HG03103 (cell line): ENCODE measurements around the gene SUDS3.
"Not testable (repeated sequence)": the region's sequence is repeated elsewhere in the genome, so short reads cannot be mapped to it uniquely, and the experiment has no call there.

Experiments
- ATAC-seq: cut with Tn5 transposase; IDR thresholded peaks from one replicate; pipeline ENCODE4 v1.9.1; 2021; ENCODE audit warnings: low read depth; ENCODE audit not compliant: unreplicated experiment

SUDS3 gene, protein sequence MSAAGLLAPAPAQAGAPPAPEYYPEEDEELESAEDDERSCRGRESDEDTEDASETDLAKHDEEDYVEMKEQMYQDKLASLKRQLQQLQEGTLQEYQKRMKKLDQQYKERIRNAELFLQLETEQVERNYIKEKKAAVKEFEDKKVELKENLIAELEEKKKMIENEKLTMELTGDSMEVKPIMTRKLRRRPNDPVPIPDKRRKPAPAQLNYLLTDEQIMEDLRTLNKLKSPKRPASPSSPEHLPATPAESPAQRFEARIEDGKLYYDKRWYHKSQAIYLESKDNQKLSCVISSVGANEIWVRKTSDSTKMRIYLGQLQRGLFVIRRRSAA

GRCh38 chr12:118376089-118377020, at the start of gene SUDS3:
Gene SUDS3 (plus strand): TSS chr12:118376555. CDS start chr12:118376692, 137 bp downstream.
- no peak for ATAC-seq

DNA sequence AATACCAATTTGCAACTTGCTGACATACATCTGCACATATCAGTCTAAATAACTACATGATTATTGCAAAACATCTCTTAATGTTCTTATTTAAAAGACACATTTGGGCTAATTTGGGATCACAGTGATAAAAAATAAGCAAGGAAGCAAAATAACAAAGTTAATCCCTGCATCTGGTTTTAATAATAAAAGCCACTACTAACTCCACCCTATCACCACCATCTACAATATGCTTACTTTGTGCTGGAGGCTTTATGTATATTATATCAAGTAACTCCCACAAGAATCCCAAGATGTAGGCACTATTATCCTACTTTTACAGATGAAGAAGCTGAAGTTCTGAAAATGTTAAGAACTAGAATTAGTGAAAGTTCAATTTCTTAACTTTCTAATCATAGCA, 49.4 kb upstream of the SUDS3 start:
- no peak for ATAC-seq

DNA sequence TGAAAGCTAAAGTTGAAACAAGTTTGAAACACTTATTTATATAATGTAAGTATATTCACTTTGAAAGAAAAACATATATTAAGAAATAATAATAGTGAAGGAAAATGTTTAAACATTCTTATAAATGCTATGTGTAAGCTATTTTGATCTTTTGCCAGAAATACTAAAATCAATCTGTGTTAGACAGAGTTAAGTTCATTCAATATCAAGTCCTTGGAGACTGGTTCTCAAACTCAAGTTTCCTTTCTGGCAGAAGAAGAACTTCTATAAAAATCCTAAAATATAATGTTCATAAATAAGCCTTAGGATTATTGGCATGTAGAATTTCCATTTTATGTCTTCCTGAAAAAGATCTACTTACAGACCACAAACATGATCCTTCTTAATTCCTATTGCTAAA, 49.0 kb upstream of the SUDS3 start:
- ATAC-seq: no peak

- ATAC-seq: no peak
Measured at GRCh38 chr12:118328486-118329330, 47.6 kb upstream of the SUDS3 start.

DNA sequence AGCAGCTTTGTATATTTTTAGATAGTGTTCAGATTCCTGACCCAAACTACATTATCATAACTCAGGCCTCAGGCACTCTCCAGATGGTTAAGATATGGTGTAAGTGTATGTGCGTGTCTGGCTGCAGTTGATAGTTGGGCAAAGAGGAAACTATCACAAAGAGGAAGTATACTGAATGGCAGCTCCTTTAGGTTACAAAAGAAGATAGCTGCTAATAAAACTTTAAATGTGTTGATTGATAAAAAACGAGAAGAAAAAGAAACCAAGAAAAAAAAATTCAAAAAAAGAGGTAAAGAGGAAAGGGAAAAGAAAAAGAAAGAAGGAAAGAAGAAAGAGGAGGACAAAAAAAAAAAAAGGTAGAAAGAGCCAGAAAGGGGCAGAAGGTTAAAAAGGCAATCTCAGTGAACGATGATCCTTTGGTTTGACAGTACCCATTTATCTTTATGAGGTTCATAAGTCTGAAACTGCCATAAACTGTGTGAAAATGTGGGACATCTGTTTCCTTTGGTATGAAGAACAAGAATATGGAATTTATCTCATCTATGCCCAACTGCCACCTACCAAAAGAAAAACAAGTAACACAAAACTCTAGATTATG, 45.8 kb upstream of the SUDS3 start:
- ATAC-seq: peak; percentile 80

GRCh38 chr12:118332511-118332910, 43.8 kb upstream of the SUDS3 start:
- ATAC-seq: no peak

- ATAC-seq: no peak
Measured at GRCh38 chr12:118334241-118334640, 42.1 kb upstream of the SUDS3 start.

DNA sequence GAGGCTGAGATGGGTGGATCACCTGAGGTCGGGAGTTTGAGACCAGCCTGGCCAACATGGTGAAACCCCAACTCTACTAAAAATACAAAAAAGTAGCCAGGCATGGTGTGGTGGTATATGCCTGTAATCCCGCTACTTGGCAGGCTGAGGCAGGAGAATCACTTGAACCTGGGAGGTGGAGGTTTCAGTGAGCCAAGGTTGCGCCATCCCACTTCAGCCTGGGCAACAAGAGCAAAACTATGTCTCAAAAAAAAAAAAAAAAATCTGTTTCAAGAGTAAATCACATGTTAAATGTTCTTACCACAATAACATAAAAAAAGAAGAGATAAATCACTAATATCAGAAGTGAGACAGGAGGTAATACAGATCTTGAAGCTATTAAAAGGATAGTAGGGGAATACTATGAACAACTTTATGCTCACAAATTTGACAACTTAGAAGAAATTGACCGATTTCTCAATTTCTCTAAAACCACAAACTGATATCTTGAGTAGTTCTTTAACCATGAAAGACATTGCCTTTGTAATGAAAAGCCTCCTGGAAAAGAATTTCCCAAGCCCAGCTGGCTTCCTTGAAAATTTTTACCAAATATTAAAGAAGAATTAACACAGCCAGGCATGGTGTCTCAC, 41.3 kb upstream of the SUDS3 start:
- no peak for ATAC-seq

DNA sequence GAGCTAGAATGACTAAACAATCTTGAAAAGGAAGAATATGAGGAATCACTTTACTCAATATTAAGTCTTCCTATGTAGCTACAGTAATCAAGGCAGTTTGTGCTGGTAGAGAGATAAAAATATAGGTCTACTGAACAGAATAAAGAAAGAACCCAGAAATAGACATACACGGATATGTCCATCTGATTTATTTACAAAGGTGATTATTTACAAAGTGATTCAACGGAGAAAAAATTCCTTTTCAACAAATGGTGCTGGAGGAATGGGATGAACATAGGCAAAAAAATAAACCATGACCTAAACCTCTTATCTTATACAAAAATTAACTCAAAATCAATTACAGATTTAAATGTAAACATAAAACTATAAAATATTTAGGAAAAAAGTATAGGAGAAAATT, 40.2 kb upstream of the SUDS3 start:
- no peak for ATAC-seq

DNA sequence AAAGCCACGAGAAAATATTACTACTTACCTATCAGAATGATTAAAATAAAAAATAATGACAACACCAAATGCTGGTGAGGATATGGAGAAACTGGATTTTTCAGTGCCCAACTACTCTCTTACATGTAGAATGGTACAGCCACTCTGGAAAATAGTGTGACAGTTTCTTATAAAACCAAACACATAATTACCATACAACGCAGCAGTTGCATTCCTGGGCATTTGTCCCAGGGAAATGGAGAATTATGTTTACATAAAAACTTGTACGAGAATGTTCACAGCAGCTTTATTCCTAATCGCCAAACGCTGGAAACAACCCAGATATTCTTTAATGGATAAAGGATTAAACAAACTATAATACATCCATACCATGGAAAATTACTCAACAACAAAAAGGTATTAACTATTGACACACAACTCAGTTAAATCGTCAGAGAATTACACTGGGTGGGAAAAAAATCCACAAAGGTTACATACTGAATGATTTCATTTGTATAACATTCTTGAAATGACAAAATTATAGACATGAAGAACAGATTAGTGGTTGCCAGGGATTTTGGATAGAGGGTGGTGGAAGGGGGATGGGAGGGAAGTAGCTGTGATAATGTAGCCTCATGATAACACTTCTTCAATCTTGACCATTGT, 39.0 kb upstream of the SUDS3 start:
- ATAC-seq: no peak

GRCh38 chr12:118342090-118342489, 34.3 kb upstream of the SUDS3 start:
- no peak for ATAC-seq

GRCh38 chr12:118344829-118345228, 31.5 kb upstream of the SUDS3 start:
- ATAC-seq: no peak

DNA sequence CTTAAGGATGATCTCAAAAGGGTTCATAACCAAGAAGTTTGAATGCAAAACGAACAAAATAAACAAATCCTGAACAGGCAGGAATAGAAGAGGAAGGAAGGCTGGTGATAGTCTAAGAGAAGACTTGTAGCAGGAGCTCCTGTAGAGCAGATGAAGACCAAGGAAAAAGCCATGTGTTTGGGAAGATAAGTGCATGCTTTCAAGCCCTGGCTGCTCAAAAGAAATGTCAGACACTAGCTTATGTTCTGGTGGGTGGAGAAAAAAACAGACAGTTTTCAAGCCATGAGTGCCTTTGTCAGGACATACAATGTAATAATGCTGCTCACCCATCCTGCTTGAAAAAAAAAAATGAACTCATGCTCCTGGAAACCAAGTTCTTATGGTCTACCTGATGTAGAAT, 31.0 kb upstream of the SUDS3 start:
- no peak for ATAC-seq

DNA sequence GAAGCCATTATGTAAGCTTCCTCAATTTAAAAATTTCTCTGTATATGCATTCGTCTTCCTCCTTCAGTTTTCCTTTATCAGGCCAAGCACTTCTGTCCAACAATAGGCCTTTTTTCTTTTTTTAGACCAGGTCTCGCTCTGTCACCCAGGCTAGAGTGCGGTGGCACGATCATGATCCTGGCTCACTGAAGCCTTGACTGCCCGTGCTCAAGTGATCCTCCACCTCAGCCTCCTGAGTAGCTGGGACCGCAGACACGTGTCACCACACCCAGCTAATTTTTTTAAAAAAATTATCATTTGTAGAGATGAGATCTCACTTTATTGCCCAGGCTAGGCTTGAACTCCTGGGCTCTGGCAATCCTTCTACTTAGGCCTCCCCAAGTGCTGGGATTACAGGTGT, 29.5 kb upstream of the SUDS3 start:
- peak; percentile 73 for ATAC-seq

DNA sequence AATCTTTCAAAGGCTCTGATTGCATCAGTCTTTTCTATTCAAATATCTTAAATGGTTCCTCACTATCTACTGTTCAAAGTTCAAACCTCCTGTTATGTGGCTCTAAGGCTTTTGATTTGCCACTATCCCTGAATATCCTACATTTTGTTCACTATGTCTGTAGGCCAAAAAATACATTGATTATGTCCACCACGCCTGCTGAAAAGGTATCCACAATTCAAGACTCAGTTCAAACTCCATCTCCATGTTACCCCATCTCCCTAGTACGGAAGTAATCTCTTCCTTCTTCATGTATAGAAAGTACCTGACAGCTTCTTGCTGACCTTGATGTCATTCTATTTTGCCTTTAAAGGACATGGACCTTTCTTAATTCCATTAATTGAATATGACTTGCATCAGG, 28.4 kb upstream of the SUDS3 start:
- ATAC-seq: no peak

DNA sequence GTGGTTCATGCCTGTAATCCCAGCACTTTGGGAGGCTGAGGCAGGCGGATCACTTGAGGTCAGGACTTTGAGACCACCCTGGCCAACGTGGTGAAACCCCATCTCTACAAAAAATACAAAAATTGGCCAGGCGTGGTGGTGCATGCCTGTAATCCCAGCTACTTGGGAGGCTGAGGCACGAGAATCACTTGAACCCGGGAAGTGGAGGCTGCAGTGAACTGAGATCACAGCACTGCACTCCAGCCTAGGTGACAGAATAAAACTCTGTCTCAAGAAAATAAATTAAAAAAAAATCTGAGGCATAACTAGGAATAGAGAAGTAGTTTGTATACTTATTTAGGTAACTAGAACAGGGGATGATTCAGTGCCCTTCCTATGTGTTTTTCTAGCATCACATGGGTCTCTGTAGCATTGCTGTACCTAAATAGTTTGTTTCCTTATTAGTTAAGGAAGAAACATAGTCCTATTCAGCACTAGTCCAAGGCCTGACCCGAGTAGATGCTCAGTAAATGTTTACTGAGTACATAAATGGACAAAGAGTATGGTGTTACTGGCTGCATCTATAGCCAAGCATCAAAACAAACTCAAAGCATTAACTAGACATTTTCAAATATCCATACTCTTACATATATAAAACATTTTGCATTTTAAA, 25.3 kb upstream of the SUDS3 start:
- no peak for ATAC-seq

- no peak for ATAC-seq
Measured at GRCh38 chr12:118353721-118354120, 22.6 kb upstream of the SUDS3 start.

- ATAC-seq: not testable (repeated sequence)
Measured at GRCh38 chr12:118354503-118354902, 21.9 kb upstream of the SUDS3 start.

DNA sequence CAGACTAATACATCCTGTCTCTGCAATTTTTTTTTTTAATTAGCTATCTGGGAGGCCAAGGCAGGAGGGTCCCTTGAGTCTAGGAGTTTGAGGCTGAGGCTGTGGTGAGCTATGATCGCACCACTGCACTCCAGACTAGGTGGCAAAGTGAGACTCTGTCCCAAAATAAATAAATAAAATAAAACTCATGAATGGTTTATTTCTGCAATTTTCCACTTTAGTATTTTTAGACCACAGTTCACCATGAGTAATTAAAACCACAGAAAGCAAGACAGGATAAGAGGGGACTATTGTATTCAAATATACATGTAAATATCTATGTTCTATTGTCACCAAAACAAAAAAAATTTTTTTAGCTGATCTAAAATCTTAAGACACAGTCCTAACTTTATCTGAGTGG, 21.5 kb upstream of the SUDS3 start:
- no peak for ATAC-seq
